ENCODE data around the gene PROSER2. TPM values are rescaled to one million over a fixed set of nuclear protein-coding genes. Genes with fewer than 3 reads are reported as not detected.

Gene PROSER2
- total and polyA plus RNA-seq, 2 donors (not counting 1 experiment from before 2014, with no cell fraction given) = 0.07 TPM; not detected in 1

GRCh38 chr10:11861811-11862428, 38.8 kb downstream of the PROSER2 start:
- Mint-ChIP-seq H3K4me1 (peaks cover 16% of the 10 kb centered on the region), H3K27ac (no peak overlapping the region), H3K4me3 (no peak overlapping the region), H3K9me3 (ENCODE audit: insufficient read depth) (no peaks in the 10 kb centered on the region), H3K27me3 (no peaks in the 10 kb centered on the region)
- no peak overlapping the region for H3K9ac ChIP-seq (ENCODE audit: low read length)
- no peaks in the 10 kb centered on the region for H3K36me3 ChIP-seq (replicated peaks in 1 of 2; ENCODE audit: control extremely low read depth in 1 of 2, control insufficient read depth in 1 of 2, extremely low read depth in 1 of 2, insufficient read depth in 2 of 2, low read length in 1 of 2)
- no peak overlapping the region for H3K4me2 ChIP-seq (replicated peaks; ENCODE audit: low read depth, low read length, poor library complexity, severe bottlenecking)
- no peak overlapping the region for H3K4me3 ChIP-seq (ENCODE audit: control extremely low read depth in 1 of 5, extremely low read depth in 1 of 5, insufficient read depth in 1 of 5, low read depth in 2 of 5, low read length in 4 of 5)
- DNase-seq (no peak), ATAC-seq (ENCODE audit: low read depth) (no peak)
- H2AFZ ChIP-seq (ENCODE audit: insufficient read depth, low read depth, low read length, poor library complexity, severe bottlenecking) = no peak overlapping the region
- H3K4me1 ChIP-seq (ENCODE audit: control insufficient read depth in 2 of 2, insufficient read depth in 2 of 2, low read length in 2 of 2) = peaks cover 9 to 13% of the 10 kb centered on the region in 2 donors
- POLR2A ChIA-PET = no interaction called here
- no peak overlapping the region for H3K27ac ChIP-seq (ENCODE audit: low read length in 2 of 2)
- no peaks in the 10 kb centered on the region for H4K20me1 ChIP-seq (ENCODE audit: control insufficient read depth, insufficient read depth, low read length, poor library complexity, severe bottlenecking)
- no peaks in the 10 kb centered on the region for H3K27me3 ChIP-seq (replicated peaks in 1 of 4; ENCODE audit: control extremely low read depth in 1 of 4, control insufficient read depth in 3 of 4, insufficient read depth in 4 of 4, low read length in 3 of 4)
- no peaks in the 10 kb centered on the region for H3K79me2 ChIP-seq (ENCODE audit: control insufficient read depth, insufficient read depth, low read length)
- H3K9me3 ChIP-seq (ENCODE audit: control extremely low read depth in 1 of 3, control insufficient read depth in 2 of 3, insufficient read depth in 1 of 3, low read length in 2 of 3) = no peaks in the 10 kb centered on the region
- CTCF ChIA-PET = no interaction called here
- intact Hi-C loops (cut with micrococcal nuclease) = no loop called here
- WGBS (ENCODE audit: insufficient coverage) = over 99% methylated on average over 10 of the region's 11 CpGs
- TF ChIP-seq EZH2 (IDR thresholded peaks at IDR 0.05; ENCODE audit: borderline replicate concordance, insufficient read depth, low read depth, low read length, poor library complexity, severe bottlenecking) = no peak
- TF ChIP-seq CTCF (IDR thresholded peaks at IDR 0.05) = no peak

GRCh38 chr10:11863353-11864109, 40.4 kb downstream of the PROSER2 start:
- intact Hi-C loops (cut with micrococcal nuclease) = loop anchor here (1.0 kb wide), 1 partner anchor 25 kb away; no protein-coding TSS in a partner anchor
- Histone ChIP-seq H4K20me1 (ENCODE audit: control insufficient read depth, insufficient read depth, low read length, poor library complexity, severe bottlenecking) (no peaks in the 10 kb centered on the region), H3K79me2 (ENCODE audit: control insufficient read depth, insufficient read depth, low read length) (no peaks in the 10 kb centered on the region), H3K4me1 (ENCODE audit: control insufficient read depth in 2 of 2, insufficient read depth in 2 of 2, low read length in 2 of 2) (peaks cover 9 to 13% of the 10 kb centered on the region in 2 donors), H3K27me3 (replicated peaks in 1 of 4; ENCODE audit: control extremely low read depth in 1 of 4, control insufficient read depth in 3 of 4, insufficient read depth in 4 of 4, low read length in 3 of 4) (no peaks in the 10 kb centered on the region), H3K9me3 (ENCODE audit: control extremely low read depth in 1 of 3, control insufficient read depth in 2 of 3, insufficient read depth in 1 of 3, low read length in 2 of 3) (no peaks in the 10 kb centered on the region), H3K36me3 (replicated peaks in 1 of 2; ENCODE audit: control extremely low read depth in 1 of 2, control insufficient read depth in 1 of 2, extremely low read depth in 1 of 2, insufficient read depth in 2 of 2, low read length in 1 of 2) (no peaks in the 10 kb centered on the region), H3K4me3 (ENCODE audit: control extremely low read depth in 1 of 5, extremely low read depth in 1 of 5, insufficient read depth in 1 of 5, low read depth in 2 of 5, low read length in 4 of 5) (peak overlapping the region in 4 of 5 experiments; percentile 11 to 53 (median 18)), H2AFZ (ENCODE audit: insufficient read depth, low read depth, low read length, poor library complexity, severe bottlenecking) (peak overlapping the region; percentile 76), H3K27ac (ENCODE audit: low read length in 2 of 2) (peak overlapping the region in 1 of 2 donors; percentile 15), H3K9ac (ENCODE audit: low read length) (peak overlapping the region; percentile 58), H3K4me2 (replicated peaks; ENCODE audit: low read depth, low read length, poor library complexity, severe bottlenecking) (peak overlapping the region; percentile 62)
- no peaks in the 10 kb centered on the region for H3K27me3 Mint-ChIP-seq
- TF ChIP-seq CTCF (IDR thresholded peaks at IDR 0.05) (no peak), EZH2 (IDR thresholded peaks at IDR 0.05; ENCODE audit: borderline replicate concordance, insufficient read depth, low read depth, low read length, poor library complexity, severe bottlenecking) (no peak)
- ChIA-PET POLR2A (no interaction called here), CTCF (no interaction called here)
- peak overlapping the region; percentile 66 for H3K4me3 Mint-ChIP-seq
- H3K27ac Mint-ChIP-seq = no peak overlapping the region
- no peaks in the 10 kb centered on the region for H3K9me3 Mint-ChIP-seq (ENCODE audit: insufficient read depth)
- peaks cover 16% of the 10 kb centered on the region for H3K4me1 Mint-ChIP-seq
- WGBS (ENCODE audit: insufficient coverage) = 30% methylated on average over 9 of the region's 13 CpGs
- ATAC-seq (ENCODE audit: low read depth) = peak; percentile 70
- peak; percentile 46 for DNase-seq
